GM12865 (cell line): Measurements from ENCODE around the gene ATXN1.
"Not testable (repeated sequence)": the region's sequence is repeated elsewhere in the genome, so short reads cannot be mapped to it uniquely, and the experiment has no call there.

Experiments
- DNase-seq: peaks from one replicate; pipeline ENCODE4 v3.0.0; 2010; ENCODE audit warnings: low read depth
- H3K4me3 ChIP-seq: 2 replicates; pipeline ENCODE4 v1.5.1; 2011; ENCODE audit warnings: mild to moderate bottlenecking, low read depth, low read length, control low read depth
- TF ChIP-seq, protein P1 (sequence below): IDR thresholded peaks from 2 replicates; pipeline ENCODE4 v1.5.1; 2011; ENCODE audit warnings: low read length, control low read depth, low read depth, inconsistent platforms; ENCODE audit not compliant: insufficient read depth; ENCODE audit errors: missing control alignments

ATXN1 gene

DNA sequence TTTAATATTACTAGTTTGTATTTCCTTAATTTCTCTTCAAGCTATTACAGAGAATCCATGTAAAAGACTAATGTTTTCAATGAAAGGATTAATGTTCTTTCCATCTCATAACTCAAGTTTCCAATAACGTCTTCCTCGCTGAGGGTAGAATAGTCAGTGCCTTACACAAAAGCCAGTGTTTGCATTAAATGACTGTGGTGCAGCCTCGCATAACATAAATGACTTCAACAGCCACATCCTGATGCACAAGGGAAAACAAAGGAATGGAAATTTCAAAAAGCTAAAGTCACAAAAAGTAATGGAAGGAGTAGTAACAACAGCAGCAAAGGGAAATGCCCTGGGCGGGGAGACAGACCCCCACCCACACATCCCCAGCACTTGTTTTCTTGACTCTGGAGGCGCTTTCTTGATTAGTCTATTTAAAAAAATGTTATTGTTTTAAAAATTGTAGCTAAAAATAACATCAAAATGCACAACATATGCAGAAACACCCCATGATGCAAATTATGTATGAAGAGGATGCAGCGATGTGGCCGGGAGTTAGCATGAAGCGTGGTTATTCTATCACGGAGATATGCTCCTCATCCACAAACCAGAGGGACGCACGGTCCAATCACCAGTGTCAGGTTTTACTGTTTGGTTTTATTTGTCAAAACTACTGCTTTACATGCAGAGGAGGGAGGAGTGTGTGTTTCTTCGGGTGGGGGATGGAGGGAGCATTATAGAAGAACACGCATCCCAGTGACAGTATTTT, 294.3 kb downstream of the ATXN1 start:
- no peak for DNase-seq
- H3K4me3 ChIP-seq: no peak overlapping the region
- TF ChIP-seq, protein P1, sequence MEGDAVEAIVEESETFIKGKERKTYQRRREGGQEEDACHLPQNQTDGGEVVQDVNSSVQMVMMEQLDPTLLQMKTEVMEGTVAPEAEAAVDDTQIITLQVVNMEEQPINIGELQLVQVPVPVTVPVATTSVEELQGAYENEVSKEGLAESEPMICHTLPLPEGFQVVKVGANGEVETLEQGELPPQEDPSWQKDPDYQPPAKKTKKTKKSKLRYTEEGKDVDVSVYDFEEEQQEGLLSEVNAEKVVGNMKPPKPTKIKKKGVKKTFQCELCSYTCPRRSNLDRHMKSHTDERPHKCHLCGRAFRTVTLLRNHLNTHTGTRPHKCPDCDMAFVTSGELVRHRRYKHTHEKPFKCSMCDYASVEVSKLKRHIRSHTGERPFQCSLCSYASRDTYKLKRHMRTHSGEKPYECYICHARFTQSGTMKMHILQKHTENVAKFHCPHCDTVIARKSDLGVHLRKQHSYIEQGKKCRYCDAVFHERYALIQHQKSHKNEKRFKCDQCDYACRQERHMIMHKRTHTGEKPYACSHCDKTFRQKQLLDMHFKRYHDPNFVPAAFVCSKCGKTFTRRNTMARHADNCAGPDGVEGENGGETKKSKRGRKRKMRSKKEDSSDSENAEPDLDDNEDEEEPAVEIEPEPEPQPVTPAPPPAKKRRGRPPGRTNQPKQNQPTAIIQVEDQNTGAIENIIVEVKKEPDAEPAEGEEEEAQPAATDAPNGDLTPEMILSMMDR: no peak

DNA sequence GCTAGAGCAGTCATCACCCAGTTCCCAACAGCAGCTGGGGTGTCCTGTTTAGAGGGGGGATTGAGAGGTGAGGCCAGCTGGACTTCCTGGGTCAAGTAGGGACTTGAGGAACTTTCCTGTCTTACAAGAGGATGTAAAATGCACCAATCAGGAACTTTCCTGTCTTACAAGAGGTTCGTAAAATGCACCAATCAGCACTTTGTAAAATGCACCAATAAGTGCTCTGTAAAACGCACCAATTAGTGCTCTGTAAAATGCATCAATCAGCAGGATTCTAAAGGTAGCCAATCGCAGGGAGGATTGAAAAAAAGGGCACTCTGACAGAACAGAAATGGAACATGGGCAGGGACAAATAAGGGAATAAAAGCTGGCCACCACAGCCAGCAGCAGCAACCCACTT, 297.2 kb downstream of the ATXN1 start:
- TF ChIP-seq, protein P1: no peak
- no peak for DNase-seq
- no peak overlapping the region for H3K4me3 ChIP-seq

DNA sequence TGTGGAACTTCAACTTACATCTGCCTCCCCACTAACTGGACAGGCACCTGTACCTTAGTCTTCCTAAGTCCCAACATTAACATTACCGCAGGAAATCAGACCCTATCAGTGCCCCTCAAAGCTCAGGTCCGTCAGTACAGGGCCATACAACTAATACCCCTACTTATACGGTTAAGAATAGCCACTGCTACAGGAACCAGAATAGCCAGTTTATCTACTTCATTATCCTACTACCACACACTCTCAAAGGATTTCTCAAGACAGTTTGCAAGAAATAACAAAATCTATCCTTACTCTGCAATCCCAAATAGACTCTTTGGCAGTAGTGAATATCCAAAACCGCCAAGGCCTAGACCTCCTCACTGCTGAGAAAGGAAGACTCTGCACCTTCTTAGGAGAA, 298.0 kb downstream of the ATXN1 start:
- H3K4me3 ChIP-seq, DNase-seq: not testable (repeated sequence)

DNA sequence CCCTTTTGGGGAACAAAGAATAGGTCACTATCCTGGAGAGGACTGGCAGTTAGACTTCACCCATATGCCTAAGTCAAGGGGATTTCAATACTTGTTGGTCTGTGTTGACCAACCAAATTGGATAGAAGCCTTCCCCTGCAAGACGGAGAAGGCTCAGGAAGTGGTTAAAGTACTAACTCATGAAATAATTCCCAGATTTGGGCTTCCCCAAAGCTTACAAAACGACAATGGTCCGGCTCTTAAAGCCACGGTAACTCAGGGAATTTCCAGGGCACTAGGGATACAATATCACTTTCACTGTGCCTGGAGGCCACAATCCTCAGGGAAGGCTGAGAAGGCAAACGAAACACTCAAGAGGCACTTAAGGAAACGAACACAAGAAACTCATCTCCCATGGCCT, 299.8 kb downstream of the ATXN1 start:
- no peak for DNase-seq
- TF ChIP-seq, protein P1: no peak
- no peak overlapping the region for H3K4me3 ChIP-seq

DNA sequence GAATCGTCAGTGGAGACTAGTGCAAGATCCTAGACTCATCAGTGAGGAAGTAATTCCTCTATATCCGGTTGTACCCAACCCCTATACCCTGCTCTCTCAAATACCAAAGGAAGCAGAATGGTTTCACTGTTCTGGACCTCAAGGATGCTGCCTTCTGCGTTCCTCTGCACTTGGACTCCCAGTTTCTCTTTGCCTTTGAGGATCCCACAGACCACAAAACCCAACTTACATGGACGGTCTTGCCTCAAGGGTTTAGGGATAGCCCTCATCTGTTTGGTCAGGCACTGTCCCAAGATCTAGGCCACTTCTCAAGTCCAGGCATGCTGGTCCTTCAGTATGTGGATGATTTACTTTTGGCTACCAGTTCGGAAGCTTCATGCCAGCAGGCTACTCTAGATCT, 301.8 kb downstream of the ATXN1 start:
- not testable (repeated sequence) for H3K4me3 ChIP-seq, DNase-seq

DNA sequence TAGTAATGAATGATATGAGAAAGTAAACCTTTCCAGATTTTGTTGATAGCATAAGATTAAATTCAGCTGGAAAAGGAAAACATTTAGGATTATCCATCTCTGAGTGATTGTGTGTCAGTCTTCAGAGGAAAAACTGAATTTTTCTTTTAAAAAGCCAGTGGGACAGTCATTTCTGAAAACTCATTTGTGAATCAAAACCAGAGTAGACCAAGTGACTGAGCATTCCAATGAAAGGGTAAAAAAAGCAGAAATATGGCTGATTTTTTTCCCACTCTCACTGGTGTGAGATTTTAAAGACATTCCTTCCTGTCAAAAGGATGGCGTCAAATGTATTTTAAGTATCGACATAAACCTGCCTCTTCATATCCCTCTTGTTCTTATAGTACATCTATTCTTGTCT, 308.9 kb downstream of the ATXN1 start:
- no peak overlapping the region for H3K4me3 ChIP-seq
- TF ChIP-seq, protein P1: no peak
- DNase-seq: no peak

DNA sequence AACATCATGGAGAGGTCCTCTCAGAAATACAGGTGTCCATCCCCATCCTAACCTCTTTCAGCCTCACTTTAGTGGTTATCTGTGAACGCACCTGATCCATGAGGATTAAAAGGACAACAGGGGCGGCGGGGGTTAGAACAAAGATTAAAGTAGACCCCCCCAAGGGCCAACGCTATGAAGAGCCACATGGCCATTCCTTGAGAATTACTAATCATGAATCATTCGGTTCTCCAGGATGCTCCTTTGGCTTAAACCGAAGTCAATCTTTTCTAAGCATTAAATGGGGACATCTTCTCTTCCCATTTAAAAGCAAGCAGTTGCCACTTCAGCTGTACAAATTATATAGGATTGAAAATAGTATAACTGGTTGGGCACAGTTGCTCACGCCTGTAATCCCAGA, 310.4 kb downstream of the ATXN1 start:
- DNase-seq: no peak
- no peak overlapping the region for H3K4me3 ChIP-seq
- TF ChIP-seq, protein P1: no peak

DNA sequence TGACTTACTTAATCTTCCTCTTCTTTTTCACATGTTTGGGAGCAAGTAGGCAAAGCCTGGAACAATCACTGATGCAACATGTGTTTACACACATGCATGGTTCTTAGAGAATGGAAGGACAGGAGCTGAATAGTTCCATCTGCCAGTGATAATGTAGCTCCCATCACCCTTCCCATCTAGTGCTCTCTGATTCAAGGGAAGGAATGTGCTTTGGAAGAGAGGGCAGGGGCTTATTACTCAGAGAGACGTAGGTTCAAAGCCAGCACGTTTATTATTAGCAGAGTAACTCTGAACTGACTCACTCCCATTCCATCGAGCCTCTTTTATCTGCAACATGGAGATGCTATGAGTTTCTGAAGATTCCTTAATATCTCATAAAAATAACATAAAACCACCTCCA, 311.0 kb downstream of the ATXN1 start:
- H3K4me3 ChIP-seq: no peak overlapping the region
- TF ChIP-seq, protein P1: no peak
- no peak for DNase-seq
